ENCODE results near the gene ZNF689.

Gene ZNF689

DNA sequence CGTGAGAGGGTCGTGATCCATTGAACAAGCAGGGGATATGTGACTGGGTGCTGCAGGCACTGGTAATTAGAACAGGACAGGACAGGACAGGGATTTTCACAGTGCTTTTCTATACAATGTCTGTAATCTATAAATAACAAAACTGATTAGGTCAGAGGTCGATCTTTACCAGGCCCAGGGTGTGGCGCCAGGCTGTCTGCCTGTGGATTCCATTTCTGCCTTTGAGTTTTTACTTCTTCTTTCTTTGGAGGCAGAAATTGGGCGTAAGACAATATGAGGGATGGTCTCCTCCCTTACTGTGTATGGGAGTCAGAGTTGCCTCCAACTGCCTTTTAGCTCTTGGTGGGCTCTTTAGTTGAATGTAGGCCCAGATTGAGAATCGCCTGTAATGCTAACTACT is 50.5 kb downstream of the ZNF689 start:
- DNase-seq = no peak

DNA sequence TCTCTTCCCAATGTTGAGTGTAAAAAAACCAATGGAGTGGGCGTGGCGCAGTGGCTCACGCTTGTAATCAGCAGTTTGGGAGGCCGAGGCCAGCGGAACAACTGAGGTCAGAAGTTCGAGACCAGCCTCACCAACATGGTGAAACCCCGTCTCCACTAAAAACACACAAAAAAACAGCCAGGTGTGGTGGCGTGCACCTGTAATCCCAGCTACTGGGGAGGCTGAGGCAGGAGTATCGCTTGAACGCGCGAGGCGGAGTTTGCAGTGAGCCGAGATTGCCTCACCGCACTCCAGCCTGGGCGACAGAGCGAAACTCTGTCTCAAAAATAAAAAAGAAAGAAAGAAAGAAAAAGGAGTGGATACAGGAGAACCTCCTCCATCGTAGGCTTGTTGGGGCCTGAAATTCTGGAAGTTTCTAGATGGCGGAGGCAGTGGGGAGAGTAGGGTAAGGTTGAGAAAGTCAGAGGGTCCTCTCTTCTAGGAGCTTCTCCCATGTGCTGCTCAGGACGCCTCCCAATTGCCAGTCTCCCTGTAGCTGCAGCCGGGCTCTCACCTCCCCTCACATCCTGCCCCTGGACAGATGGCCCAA is 51.3 kb downstream of the ZNF689 start:
- no peak for DNase-seq

DNA sequence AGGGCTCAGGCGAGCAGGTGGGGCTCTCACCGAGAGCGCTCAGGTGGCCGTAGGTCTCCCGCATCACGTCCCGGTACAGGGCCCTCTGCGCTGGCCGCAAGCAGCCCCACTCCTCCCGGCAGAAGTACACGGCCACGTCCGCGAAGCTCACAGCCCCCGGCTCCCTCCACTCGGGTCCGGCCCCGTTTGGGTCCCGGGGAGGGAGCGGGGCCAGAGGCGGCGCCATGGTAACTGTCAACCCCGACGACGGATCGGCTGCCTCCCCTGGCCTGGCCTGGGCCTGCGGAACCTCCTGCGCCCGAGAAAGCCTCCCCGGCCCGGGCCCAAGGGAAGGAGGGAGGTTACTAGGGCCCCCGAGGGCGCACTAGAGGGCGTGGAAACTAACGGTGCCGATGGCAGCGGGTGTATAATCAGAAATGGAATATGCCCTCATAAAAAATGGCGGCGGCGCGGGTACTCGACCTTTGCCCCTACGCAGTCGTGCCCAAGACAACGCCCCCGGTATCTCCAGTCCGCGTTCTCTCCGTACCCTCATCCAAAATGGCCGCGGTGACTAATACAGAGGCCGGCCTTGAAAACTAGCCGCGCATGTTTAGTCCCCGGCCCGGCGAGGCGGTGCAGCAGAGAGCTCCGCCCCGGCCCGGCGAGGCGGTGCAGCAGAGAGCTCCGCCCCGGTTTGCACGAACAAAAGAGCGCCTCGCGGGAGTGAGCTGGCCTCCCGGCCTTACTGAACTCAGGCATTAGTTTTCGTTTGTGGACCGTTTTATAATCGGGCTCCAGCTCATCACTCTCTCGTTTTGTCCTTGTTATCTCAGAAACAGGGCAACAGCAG is 52.0 kb downstream of the ZNF689 start, which contains the start of gene ZNF764:
Gene ZNF764 (minus strand): TSS at position 418 of the 832 bp plus-strand sequence. CDS start 192 bp downstream, at position 226.
- peak; percentile 95 to 96 for DNase-seq

DNA sequence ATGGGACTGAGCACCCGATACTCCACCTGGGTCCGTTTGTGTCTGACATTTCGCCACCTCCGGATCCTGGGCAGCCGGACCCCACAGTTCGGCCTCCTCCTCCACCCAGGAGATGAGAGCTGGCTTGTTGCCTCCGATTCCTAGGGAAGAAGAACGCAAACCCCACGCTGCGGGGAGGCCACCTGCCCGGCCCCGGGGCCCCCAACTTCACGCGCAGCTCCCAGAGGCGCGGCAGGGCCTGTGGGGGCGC is 52.6 kb downstream of the ZNF689 start:
- DNase-seq = no peak

DNA sequence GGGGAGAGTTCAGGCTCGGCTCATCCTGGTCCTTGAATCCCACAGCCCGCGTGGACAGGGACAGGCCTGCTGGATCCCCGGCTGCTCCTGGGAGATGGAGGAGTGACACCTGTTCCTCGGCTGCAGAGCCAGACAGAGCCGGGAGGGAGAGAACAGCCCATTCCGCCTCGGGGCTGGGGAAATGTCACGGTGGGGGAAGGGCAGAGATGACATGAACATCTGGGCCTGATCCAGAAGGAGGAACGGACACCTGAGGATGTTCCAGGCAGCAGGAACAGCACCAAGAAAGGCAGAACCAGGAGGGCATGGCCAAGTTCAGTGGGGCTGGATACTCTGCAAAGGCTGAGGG is 54.1 kb downstream of the ZNF689 start:
- no peak for DNase-seq

DNA sequence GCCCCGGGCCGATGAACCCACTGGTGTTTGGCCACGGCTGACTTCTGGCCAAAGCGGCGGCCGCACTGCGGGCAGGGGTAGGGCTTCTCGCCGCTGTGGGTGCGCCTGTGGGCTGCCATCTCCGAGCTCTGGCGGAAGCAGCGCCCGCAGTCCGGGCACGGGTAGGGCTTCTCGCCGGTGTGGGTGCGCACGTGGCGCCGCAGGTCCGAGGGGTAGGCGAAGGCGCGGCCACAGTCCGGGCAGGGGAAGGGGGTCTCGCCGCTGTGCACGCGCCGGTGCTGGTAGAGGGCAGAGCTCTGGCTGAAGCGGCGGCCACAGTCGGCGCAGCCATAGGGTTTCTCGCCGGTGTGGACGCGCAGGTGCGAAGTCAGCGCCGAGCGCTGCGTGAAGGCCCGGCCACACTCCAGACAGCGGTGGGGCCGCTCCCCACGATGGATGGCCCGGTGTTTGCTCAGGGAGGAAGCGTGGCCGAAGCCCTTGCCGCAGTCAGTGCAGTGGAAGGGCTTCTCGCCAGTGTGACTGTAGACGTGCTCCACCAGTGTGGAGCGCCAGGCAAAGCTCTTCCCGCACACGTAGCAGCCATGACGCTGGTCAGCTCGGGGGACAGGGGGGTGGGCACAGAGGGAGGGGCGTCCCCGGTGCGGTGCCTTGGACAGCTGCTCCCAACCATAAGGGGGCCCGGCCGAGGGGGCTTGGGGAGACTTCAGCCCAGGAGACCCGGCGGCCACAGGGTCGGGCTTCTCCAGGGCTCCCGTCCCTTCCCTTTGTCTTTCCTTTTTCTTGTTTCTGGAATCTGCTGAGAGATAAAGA is 54.7 kb downstream of the ZNF689 start:
- no peak for DNase-seq

DNA sequence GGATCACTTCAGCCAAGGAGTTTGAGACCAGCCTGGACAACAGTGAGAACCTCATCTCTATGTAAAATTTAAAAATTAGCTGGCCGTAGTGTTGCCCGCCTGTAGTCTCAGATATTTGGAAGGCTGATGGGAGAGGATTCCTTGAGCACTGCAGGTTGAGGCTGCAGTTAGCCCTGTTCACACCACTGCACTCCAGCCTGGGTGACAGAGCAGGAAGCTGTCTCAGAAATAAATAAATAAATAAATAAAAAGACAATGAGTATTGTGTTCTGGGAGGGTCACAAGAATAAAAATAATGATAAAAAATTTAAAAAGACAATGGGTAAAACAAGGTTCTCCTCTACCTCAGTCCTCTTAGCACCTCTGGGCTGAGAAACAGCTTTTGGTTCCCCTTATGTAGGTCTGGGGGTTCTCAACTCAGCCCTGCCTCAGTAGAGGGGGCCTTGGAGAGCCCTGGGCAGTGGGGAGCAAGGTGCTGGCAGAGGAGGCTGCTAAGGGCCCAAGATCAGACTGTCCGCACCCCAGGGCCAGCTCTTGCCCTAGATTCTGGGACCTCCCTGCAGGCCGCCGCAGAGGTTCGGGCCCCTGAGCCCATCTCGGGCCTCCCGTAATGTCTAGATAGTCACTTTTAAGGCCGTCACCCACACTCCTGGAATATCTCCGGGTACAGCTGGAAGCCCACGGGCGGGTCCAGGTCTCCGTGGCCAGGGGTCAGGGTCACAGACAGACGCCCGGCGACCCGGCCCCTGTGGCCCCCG is 55.5 kb downstream of the ZNF689 start:
- no peak for DNase-seq

DNA sequence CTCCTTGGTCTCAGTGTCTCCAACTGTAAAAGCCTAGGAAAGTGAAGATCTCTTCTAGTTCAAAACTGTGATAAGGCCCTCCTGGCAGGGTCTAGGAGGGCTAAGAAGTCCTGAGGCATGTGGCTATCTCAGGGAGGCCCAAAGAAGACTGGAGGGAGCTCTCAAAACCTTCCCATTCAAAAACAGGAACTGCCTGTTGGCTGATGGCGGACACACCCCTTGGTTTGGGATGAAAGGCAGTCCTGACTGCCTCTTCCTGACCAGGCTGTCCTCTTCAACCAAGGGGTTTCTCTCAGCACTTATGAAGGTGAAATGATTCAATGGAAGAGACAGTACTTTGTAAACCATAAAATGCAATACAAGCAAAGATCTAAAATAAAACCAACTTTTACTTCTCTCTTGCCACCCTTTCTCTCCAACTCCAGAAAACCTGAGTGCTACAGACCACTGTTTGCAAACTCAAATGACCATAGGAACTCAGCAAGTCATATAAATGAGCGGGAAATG is 56.7 kb downstream of the ZNF689 start:
- DNase-seq = no peak

DNA sequence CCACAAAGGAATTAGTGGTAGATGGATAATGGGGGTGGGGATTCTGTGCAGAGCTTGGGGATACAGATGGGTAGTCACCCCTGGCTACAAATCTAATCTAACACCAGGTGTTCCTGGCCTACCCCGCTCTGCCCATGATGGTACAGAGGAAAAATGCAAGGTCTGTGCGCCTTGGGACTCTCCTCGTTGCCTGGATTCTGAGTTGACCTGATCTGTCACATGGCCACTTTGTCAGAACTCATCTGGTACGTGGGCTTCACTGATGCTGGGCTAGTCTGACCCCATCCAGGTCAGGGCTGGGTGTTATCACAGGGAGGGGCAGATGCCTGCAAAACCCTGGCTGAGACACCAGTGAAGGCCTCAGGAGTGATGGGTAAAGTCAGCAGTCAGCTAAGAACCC is 57.2 kb downstream of the ZNF689 start:
- no peak for DNase-seq
